Measurements from ENCODE around the gene CACNG8. TPM values are rescaled to one million over a fixed set of nuclear protein-coding genes. Genes with fewer than 3 reads are reported as not detected.

Gene CACNG8
- not detected in 2 replicates for total RNA-seq

DNA sequence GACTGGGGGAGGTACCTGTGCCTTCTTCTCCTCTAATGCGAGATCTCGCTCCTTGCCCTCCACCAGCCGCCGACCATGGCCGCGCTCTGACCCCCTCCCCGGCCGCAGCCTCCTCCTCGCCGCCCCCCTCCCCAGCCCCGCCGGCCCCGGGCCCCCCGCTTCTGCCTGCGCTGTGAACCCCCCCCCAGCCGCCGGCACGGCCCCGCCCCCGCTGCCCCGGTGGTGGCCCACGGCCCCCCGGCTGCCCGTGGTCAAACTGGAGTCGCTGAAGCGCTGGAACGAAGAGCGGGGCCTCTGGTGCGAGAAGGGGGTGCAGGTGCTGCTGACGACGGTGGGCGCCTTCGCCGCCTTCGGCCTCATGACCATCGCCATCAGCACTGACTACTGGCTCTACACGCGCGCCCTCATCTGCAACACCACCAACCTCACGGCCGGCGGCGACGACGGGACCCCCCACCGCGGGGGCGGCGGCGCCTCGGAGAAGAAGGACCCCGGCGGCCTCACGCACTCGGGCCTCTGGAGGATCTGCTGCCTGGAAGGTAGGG, at the start of gene CACNG8:
Gene CACNG8, plus strand, starts transcription at position 51 of the 545 bp plus-strand sequence.
- no peak within 1 kb of the TSS for H3K27ac Mint-ChIP-seq
- peaks cover 2% of the 10 kb centered on the region for H3K4me1 Mint-ChIP-seq
- H3K27me3 Mint-ChIP-seq = peaks cover 57% of the 10 kb centered on the region
- CTCF ChIA-PET = no interaction called here
- DNase-seq (no peak), ATAC-seq (ENCODE audit: low read depth) (no peak)
- H3K4me3 Mint-ChIP-seq = no peak within 1 kb of the TSS
- no peaks in the 10 kb centered on the region for H3K9me3 Mint-ChIP-seq
- TF ChIP-seq, protein P1, sequence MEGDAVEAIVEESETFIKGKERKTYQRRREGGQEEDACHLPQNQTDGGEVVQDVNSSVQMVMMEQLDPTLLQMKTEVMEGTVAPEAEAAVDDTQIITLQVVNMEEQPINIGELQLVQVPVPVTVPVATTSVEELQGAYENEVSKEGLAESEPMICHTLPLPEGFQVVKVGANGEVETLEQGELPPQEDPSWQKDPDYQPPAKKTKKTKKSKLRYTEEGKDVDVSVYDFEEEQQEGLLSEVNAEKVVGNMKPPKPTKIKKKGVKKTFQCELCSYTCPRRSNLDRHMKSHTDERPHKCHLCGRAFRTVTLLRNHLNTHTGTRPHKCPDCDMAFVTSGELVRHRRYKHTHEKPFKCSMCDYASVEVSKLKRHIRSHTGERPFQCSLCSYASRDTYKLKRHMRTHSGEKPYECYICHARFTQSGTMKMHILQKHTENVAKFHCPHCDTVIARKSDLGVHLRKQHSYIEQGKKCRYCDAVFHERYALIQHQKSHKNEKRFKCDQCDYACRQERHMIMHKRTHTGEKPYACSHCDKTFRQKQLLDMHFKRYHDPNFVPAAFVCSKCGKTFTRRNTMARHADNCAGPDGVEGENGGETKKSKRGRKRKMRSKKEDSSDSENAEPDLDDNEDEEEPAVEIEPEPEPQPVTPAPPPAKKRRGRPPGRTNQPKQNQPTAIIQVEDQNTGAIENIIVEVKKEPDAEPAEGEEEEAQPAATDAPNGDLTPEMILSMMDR (IDR thresholded peaks at IDR 0.05) = no peak
- intact Hi-C loops (cut with micrococcal nuclease) = no loop called here
- H3K36me3 Mint-ChIP-seq (ENCODE audit: low read depth) = no peaks in the 10 kb centered on the region
- POLR2A ChIA-PET = no interaction called here

DNA sequence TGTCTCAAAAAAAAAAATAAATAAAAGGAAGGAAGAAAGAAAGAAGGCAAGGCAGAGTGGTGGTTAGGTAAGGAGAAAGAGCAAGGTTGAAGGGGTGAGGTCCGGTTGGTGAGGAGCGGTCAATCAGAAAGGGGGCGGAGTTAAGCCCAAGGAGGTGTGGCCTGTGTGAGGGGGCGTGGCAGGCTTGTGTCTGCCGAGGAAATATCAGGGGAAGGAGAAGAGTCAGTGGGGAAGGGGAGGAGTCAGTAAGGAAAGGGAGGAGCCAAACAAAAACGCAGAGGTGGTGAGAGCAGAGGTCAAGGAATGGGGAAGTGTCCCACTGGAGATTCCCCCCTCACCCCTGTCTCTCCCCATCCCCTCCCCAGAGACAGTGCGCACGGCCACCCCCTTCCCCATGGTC, 47.7 kb upstream of the CACNG8 start:
- H3K27ac Mint-ChIP-seq = no peak overlapping the region
- no peaks in the 10 kb centered on the region for H3K36me3 Mint-ChIP-seq (ENCODE audit: low read depth)
- TF ChIP-seq, protein P1 (IDR thresholded peaks at IDR 0.05) = no peak
- peaks cover 31% of the 10 kb centered on the region for H3K27me3 Mint-ChIP-seq
- DNase-seq (no peak), ATAC-seq (ENCODE audit: low read depth) (no peak)
- H3K9me3 Mint-ChIP-seq = peaks cover 4% of the 10 kb centered on the region
- ChIA-PET CTCF (no interaction called here), POLR2A (no interaction called here)
- intact Hi-C loops (cut with micrococcal nuclease) = no loop called here
- H3K4me1 Mint-ChIP-seq = peaks cover under 1% of the 10 kb centered on the region
- H3K4me3 Mint-ChIP-seq = no peak overlapping the region

DNA sequence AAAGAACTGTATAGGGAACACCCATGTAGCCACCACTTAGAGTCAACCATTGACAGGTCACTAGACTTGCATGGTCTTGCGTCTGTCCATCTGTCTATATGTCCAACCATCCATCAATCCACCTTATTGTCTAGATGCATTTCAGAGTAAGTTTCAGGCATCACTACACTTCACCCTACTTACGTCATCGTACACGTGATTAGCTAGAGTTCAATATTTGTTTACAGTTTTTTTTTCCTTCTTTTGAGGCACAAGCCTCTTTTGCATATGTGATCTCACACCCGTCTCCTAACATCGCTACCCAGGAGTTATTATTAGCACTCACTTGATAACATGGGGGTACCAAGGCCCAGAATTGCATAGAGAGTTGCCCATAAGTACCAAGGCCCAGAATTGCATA, 46.7 kb upstream of the CACNG8 start:
- DNase-seq = no peak
- ATAC-seq (ENCODE audit: low read depth) = no peak
- Mint-ChIP-seq H3K27me3 (peaks cover 23% of the 10 kb centered on the region), H3K4me1 (no peaks in the 10 kb centered on the region), H3K36me3 (ENCODE audit: low read depth) (no peaks in the 10 kb centered on the region), H3K9me3 (peaks cover 4% of the 10 kb centered on the region), H3K27ac (no peak overlapping the region), H3K4me3 (no peak overlapping the region)
- CTCF ChIA-PET = no interaction called here
- POLR2A ChIA-PET = no interaction called here
- TF ChIP-seq, protein P1 (IDR thresholded peaks at IDR 0.05) = no peak
- intact Hi-C loops (cut with micrococcal nuclease) = no loop called here

DNA sequence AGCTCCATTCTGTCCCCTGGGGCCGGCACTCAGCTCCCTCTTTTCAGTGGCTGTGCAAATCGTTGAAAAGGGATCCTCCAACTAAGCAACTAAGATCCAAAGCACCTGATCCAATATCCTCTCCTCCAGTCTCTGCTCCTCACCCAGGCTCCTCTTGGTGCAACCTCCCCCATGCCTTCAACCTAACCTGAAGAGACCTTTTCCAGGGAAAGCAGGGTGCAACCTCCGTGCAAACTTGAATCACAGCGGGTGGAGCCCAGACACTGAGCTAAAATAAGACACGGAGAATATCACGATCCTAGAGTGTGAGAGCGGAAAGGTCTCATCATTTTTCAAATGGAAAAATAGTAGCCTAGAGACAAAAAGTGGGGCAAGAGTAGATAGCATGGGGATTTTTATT, 45.4 kb upstream of the CACNG8 start:
- no peak overlapping the region for H3K4me3 Mint-ChIP-seq
- H3K27me3 Mint-ChIP-seq = peaks cover 11% of the 10 kb centered on the region
- peaks cover 4% of the 10 kb centered on the region for H3K9me3 Mint-ChIP-seq
- intact Hi-C loops (cut with micrococcal nuclease) = no loop called here
- H3K4me1 Mint-ChIP-seq = no peaks in the 10 kb centered on the region
- ChIA-PET CTCF (no interaction called here), POLR2A (no interaction called here)
- TF ChIP-seq, protein P1 (IDR thresholded peaks at IDR 0.05) = no peak
- no peak overlapping the region for H3K27ac Mint-ChIP-seq
- no peak for DNase-seq
- H3K36me3 Mint-ChIP-seq (ENCODE audit: low read depth) = no peaks in the 10 kb centered on the region
- ATAC-seq (ENCODE audit: low read depth) = no peak

DNA sequence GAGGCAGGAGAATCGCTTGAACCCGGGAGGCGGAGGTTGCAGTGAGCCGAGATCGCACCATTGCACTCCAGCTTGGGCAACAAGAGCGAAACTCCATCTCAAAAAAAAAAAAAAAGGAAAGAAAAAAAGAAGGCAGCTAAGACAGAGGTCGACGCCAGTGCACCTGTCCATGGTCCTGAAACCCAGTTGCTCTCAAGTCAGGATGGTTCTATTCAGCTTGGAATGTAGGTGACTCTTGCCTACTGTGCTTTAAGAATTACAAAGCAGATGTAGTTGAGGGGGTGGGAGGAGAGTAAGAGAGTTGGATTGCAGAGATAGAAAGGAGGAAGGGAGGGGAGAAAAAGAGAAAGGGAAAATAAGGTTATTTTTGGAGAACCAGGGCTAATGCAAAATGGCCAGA, 35.0 kb upstream of the CACNG8 start:
- ChIA-PET CTCF (no interaction called here), POLR2A (no interaction called here)
- no peaks in the 10 kb centered on the region for H3K27me3 Mint-ChIP-seq
- no peak overlapping the region for H3K27ac Mint-ChIP-seq
- no peaks in the 10 kb centered on the region for H3K4me1 Mint-ChIP-seq
- H3K4me3 Mint-ChIP-seq = no peak overlapping the region
- no peak for DNase-seq
- peaks cover 5% of the 10 kb centered on the region for H3K9me3 Mint-ChIP-seq
- intact Hi-C loops (cut with micrococcal nuclease) = no loop called here
- TF ChIP-seq, protein P1 (IDR thresholded peaks at IDR 0.05) = no peak
- H3K36me3 Mint-ChIP-seq (ENCODE audit: low read depth) = no peaks in the 10 kb centered on the region
- ATAC-seq (ENCODE audit: low read depth) = no peak

Data from activated B cell treated with CpG ODN at 0.5 μM for 24 hours (primary cell).